Testis (tissue), 2 donors: ENCODE results near the gene RNF31.

Experiments used
- CTCF ChIP-seq, 3 experiments: fragments of 450-650 bp in 2 of 3; fragments of 200-600 bp in 1 of 3; sonication (generic) in 1 of 3; IDR thresholded peaks; one replicate each; pipeline ENCODE4 v1.5.1; 2016 to 2019; ENCODE audit warnings: antibody characterized with exemption in 3 of 3, mild to moderate bottlenecking in 2 of 3, moderate library complexity in 1 of 3
- POLR2A ChIP-seq: fragments of 450-650 bp; IDR thresholded peaks from one replicate; pipeline ENCODE4 v1.6.1; 2017; ENCODE audit warnings: antibody characterized with exemption, mild to moderate bottlenecking, moderate library complexity

DNA sequence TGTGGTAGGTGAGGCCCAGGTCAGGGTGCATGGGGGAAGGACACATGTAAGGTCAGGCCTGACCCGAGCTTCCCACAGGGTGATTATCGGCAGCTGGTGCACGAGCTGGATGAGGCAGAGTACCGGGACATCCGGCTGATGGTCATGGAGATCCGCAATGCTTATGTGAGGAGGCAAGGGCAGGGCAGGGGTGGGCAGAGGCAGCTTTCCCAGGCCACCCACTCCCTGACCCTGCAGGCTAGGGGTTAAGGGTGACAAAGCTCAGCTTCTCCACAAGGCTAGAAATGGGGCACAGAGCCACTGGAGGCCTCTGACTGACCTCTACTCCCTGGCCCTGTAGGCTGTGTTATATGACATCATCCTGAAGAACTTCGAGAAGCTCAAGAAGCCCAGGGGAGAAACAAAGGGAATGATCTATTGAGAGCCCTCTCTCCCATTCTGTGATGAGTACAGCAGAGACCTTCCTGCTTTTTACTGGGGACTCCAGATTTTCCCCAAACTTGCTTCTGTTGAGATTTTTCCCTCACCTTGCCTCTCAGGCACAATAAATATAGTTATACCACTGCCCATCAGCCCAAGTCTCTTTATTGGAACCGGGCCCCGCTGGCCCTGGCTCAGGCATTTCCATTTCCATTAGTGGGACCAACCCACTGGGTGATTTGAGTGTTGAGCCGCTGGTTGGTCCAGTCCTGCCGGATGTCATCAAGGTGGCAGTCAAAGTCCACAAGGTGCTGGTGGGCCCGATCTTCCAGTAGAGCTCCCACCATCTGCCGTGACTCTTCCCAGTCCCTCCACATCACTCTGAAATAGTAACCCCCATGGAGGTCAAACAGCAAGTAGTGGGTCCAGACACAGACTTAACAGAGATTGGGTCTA lies 8.7 kb upstream of the RNF31 start:
- TF ChIP-seq CTCF (IDR thresholded peaks at IDR 0.05) (no peak), POLR2A (no peak)
